Gastroesophageal sphincter (tissue), 4 donors: Measurements from ENCODE around the gene C3orf18. TPM values are rescaled to one million over a fixed set of nuclear protein-coding genes. Genes with fewer than 3 reads are reported as not detected.

Source experiments
- ATAC-seq: fragments of 150-250 bp; one replicate; pipeline ENCODE4 v1.9.1; 2016; ENCODE audit warnings: mild to moderate bottlenecking, moderate library complexity
- H3K27ac ChIP-seq, 4 donors: fragments of 200-600 bp; sonication (generic) in 3 of 4; 1 replicate in 3 of 4; 2 replicates in 1 of 4; pipeline ENCODE4 v1.5.1; 2016 to 2019
- H3K27me3 ChIP-seq: fragments of 200-600 bp; sonication (generic); one replicate; pipeline ENCODE4 v1.5.1; 2019
- H3K36me3 ChIP-seq, 2 donors: fragments of 200-600 bp; sonication (generic); one replicate each; pipeline ENCODE4 v1.5.1; 2019; ENCODE audit warnings: control low read depth in 1 of 2
- H3K4me1 ChIP-seq, 3 donors: fragments of 200-600 bp; sonication (generic); 1 replicate in 2 of 3; 2 replicates in 1 of 3; pipeline ENCODE4 v1.5.1; 2016 to 2019; ENCODE audit warnings: control low read depth in 2 of 3
- H3K4me3 ChIP-seq, 2 donors: fragments of 200-600 bp; sonication (generic); one replicate each; pipeline ENCODE4 v1.5.1; 2019; ENCODE audit warnings: mild to moderate bottlenecking in 1 of 2, moderate library complexity in 1 of 2
- H3K9me3 ChIP-seq, 3 donors: fragments of 200-600 bp; sonication (generic); one replicate each; pipeline ENCODE4 v1.5.1; 2017 to 2019; ENCODE audit warnings: control low read depth in 2 of 3
- CTCF ChIP-seq, 4 experiments: fragments of 200-600 bp in 2 of 4; fragments of 450-650 bp in 2 of 4; sonication (generic) in 1 of 4; IDR thresholded peaks; one replicate each; pipeline ENCODE4 v1.5.1; 2017 to 2019; ENCODE audit warnings: antibody characterized with exemption in 4 of 4, mild to moderate bottlenecking in 2 of 4, moderate library complexity in 2 of 4
- EP300 ChIP-seq: sonication (generic); formaldehyde crosslinking; IDR thresholded peaks from one replicate; pipeline ENCODE4 v1.6.1; 2017; ENCODE audit warnings: antibody characterized with exemption, mild to moderate bottlenecking
- POLR2A ChIP-seq, 2 donors: fragments of 450-650 bp; IDR thresholded peaks; one replicate each; pipeline ENCODE4 v1.6.1; 2017; ENCODE audit warnings: antibody characterized with exemption in 2 of 2, mild to moderate bottlenecking in 2 of 2, moderate library complexity in 1 of 2
- POLR2AphosphoS5 ChIP-seq: sonication (generic); formaldehyde crosslinking; IDR thresholded peaks from one replicate; pipeline ENCODE4 v1.6.1; 2017; ENCODE audit warnings: antibody characterized with exemption
- WGBS, 2 donors: methylation state at CpG; one replicate each; pipeline ENCODE4 v1.1.5; 2018; ENCODE audit warnings: low coverage in 1 of 2; 5-methylcytosine and 5-hydroxymethylcytosine counted together
- total RNA-seq, 4 donors: library from RNA; depleted of rRNA; stranded (reverse); fragments of >200 nt; gene quantifications; one replicate each; pipeline ENCODE4 v1.1.0, GENCODE V29; 2016

C3orf18 gene
- 10 to 100 TPM in 3 of 4 donors, 1 to 10 TPM in 1; 9.7 to 42.8 (median 25.3) TPM for total RNA-seq

- peak within 1 kb of the TSS; percentile 26 to 93 (median 90) for H3K27ac ChIP-seq
- H3K36me3 ChIP-seq, result peaks cover 0 to 32% of the 10 kb centered on the region in 2 donors
- no peaks in the 10 kb centered on the region for H3K9me3 ChIP-seq
- peak; percentile 86 for ATAC-seq
- peaks cover 0 to 60% (median 26%) of the 10 kb centered on the region in 3 donors for H3K4me1 ChIP-seq
- TF ChIP-seq POLR2AphosphoS5 (no peak), POLR2A (IDR thresholded peaks at IDR 0.05) (peak in 1 of 2 donors; percentile 32)
- WGBS, 2 donors, result 0% methylated on average over 1 of the region's 53 CpGs; no CpG with 5 or more reads in 1 of the 2 donors
- H3K4me3 ChIP-seq, result peak within 1 kb of the TSS; percentile 45 to 70
- H3K27me3 ChIP-seq, result no peaks in the 10 kb centered on the region
Measured at GRCh38 chr3:50567386-50568167, at the start of gene C3orf18. Gene C3orf18 (minus strand): TSS chr3:50567747. CDS start chr3:50565699, 2,048 bp downstream.

- peak; percentile 80 for ATAC-seq
- peak overlapping the region; percentile 80 to 91 (median 86) for H3K27ac ChIP-seq
- no peaks in the 10 kb centered on the region for H3K27me3 ChIP-seq
- H3K9me3 ChIP-seq, result no peaks in the 10 kb centered on the region
- peak overlapping the region; percentile 92 to 96 for H3K4me3 ChIP-seq
- WGBS, 2 donors, result 0% methylated on average over 1 to 2 of the region's 22 CpGs
- no peak for TF ChIP-seq POLR2A (IDR thresholded peaks at IDR 0.05)
- no peak for TF ChIP-seq CTCF (IDR thresholded peaks at IDR 0.05)
- TF ChIP-seq POLR2AphosphoS5, result no peak
- TF ChIP-seq EP300, result no peak
- peaks cover 0 to 1% of the 10 kb centered on the region in 2 donors for H3K36me3 ChIP-seq
- peaks cover 0 to 74% (median 13%) of the 10 kb centered on the region in 3 donors for H3K4me1 ChIP-seq
Measured at GRCh38 chr3:50616770-50617095, 49.2 kb upstream of the C3orf18 start.

- ATAC-seq, result peak; percentile 50
- Histone ChIP-seq H3K27ac (peak overlapping the region; percentile 80 to 91 (median 86)), H3K4me1 (peaks cover 0 to 77% (median 13%) of the 10 kb centered on the region in 3 donors), H3K4me3 (peak overlapping the region; percentile 92 to 96), H3K36me3 (no peaks in the 10 kb centered on the region), H3K9me3 (no peaks in the 10 kb centered on the region), H3K27me3 (no peaks in the 10 kb centered on the region)
- 0% methylated on average over 12 to 17 of the region's 24 CpGs for WGBS, 2 donors
- TF ChIP-seq CTCF (IDR thresholded peaks at IDR 0.05) (peak in 3 of 4 experiments; percentile 97 to 100 (median 98)), EP300 (no peak), POLR2A (IDR thresholded peaks at IDR 0.05) (no peak), POLR2AphosphoS5 (peak; percentile 18)
Measured at GRCh38 chr3:50616003-50616769, 48.6 kb upstream of the C3orf18 start.

DNA sequence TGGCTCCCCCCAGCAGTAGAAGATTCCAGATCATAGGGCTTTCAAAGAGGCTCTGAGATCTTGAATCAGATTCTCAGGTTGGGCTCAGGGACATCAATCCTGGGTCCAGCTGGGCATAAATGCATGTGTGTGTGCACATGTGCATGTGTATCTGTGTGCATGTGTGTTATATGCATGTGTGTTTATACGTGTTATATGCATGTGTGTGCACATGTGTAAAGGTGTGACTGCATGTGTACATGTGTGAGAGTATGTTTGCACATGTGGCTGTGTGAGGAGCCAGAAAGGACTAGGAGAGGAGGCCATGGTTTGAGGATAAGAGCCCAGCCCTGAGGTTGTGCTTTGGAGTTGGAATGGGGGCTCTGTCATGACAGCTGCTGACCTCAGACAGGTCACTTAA, 47.6 kb upstream of the C3orf18 start:
- Histone ChIP-seq H3K27ac (no peak overlapping the region), H3K36me3 (no peaks in the 10 kb centered on the region), H3K4me3 (no peak overlapping the region), H3K4me1 (peaks cover 0 to 77% (median 23%) of the 10 kb centered on the region in 3 donors), H3K9me3 (no peaks in the 10 kb centered on the region), H3K27me3 (no peaks in the 10 kb centered on the region)
- TF ChIP-seq EP300 (no peak), POLR2AphosphoS5 (no peak), CTCF (IDR thresholded peaks at IDR 0.05) (no peak), POLR2A (IDR thresholded peaks at IDR 0.05) (no peak)
- ATAC-seq, result no peak
- WGBS, 2 donors, result 0 to 33% methylated on average over 1 of the region's 1 CpG
